GM18508 (cell line): ENCODE measurements around the gene IQGAP1.
"Not testable (repeated sequence)": the region's sequence is repeated elsewhere in the genome, so short reads cannot be mapped to it uniquely, and the experiment has no call there.

Source experiments
- ATAC-seq: cut with Tn5 transposase; IDR thresholded peaks from one replicate; pipeline ENCODE4 v1.9.1; 2021; ENCODE audit warnings: moderate number of reproducible peaks; ENCODE audit not compliant: insufficient read depth, unreplicated experiment

The IQGAP1 gene

DNA sequence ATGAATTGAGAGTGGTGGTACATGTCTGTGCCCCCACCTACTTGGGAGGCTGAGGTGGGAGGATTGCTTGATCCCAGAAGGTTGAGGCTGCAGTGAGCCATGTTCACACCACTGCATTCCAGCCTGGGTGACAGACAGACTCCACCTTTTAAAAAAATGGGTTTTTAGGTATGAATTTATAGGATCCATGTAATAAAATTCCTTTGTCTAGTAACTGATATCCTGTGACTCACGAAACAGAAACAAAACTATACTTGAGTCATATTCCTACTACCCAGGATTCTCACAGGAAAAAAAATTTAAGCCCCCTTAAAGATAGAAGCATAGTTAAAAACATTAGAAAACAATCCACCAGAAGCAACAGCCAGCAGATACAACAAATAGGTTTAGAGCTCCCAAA, 131.6 kb downstream of the IQGAP1 start:
- ATAC-seq, result no peak

GRCh38 chr15:90520365-90520764, 132.3 kb downstream of the IQGAP1 start:
- no peak for ATAC-seq

- no peak for ATAC-seq
Measured at GRCh38 chr15:90523373-90523772, 135.3 kb downstream of the IQGAP1 start.

DNA sequence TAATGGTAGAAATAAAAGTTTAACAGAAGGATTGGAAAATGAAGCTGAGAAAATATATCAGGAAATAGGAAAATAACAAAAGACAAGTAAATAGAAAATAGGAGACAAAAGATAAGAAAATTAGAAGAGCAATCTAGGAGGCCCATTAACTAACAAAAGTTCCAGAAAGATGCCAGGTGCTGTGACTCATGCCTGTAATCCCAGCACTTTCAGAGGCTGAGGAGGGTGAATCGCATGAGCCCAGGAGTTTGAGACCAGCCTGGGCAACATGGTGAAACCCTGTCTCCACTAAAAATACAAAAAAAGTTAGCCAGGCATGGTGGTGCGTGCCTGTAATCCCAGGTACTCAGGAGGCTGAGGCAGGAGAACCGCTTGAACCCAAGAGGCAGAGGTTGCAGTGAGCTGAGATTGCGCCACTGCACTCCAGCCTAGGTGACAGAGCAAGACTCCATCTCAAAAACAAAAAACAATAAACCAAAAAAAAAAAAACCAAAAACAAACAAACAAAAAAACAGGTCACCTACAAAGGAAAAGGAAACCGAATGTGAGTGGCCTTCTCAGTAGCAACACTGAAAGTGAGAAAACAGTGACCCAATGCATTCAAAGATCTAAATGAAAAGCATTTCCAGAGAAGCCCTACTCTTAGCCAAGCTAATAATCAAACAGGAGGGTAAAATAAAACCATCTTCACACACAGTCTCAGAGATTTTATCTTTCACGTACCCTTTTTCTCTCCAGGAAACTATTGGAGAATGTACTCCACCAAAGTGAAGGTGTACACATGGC, 136.2 kb downstream of the IQGAP1 start:
- not testable (repeated sequence) for ATAC-seq

GRCh38 chr15:90529011-90529370, 140.9 kb downstream of the IQGAP1 start:
- no peak for ATAC-seq

DNA sequence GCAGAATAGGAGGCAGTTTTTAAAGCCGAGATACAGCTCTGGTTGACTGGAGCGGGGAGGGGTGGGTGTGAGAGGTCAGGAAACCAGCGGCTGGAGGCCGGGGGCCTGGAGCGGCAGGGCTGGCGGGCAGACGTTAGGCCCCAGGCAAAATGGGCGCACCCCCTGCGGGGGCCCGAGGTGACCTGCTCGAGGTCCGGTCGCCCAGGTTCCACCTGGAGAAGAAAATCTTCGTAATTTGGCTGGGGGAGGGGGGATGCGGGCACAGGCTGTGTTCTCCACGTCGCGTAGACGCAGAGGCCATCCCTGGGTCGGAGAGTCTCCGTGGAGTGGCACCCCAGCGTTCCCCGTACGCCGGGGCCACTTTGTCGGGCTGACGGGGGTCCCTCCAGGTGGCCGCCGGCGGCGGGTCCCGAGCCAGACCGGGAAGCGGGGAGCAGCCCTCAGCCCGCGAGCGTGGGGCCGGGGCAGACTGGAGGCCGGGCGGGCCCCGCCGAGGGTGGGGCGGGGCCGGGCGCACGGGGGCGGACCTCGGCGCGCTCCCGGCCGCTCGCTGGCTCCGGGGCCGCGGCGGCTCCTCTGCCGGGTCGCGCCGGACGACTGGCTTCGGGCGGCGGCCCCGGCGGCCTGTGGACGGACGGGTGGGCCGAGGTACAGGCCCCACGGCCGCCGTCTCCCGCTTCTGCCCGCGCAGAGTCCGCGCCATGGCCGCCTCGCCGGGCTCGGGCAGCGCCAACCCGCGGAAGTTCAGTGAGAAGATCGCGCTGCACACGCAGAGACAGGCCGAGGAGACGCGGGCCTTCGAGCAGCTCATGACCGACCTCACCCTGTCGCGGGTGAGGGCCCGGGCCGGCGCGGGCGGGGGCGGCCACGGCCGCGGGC, 141.6 kb downstream of the IQGAP1 start, which contains the start of gene CRTC3:
Gene CRTC3 (plus strand): TSS at position 553 of the 879 bp plus-strand sequence. CDS start 149 bp downstream, at position 702.
- ATAC-seq, result no peak

GRCh38 chr15:90530250-90531051, 142.4 kb downstream of the IQGAP1 start:
- no peak for ATAC-seq

- ATAC-seq, result no peak
Measured at GRCh38 chr15:90531147-90531546, 143.1 kb downstream of the IQGAP1 start.

GRCh38 chr15:90535254-90535653, 147.2 kb downstream of the IQGAP1 start:
- ATAC-seq, result no peak

DNA sequence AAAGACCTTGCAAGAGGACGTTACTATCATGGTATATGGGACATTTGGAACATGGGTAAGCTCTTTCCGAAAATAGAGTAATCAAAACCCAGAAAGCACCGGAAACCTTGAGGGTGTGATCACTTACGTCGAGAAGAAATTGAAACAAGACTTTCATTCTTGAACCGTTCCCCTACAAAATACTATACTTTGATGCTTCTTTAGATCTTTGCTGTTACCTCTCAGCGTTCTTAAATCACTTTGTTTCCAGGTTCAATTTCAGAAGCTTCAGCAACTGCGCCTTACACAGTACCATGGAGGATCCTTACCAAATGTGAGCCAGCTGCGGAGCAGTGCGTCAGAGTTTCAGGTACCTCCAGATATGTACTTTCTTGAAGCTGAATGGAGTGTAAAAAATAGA, 151.7 kb downstream of the IQGAP1 start:
- no peak for ATAC-seq

DNA sequence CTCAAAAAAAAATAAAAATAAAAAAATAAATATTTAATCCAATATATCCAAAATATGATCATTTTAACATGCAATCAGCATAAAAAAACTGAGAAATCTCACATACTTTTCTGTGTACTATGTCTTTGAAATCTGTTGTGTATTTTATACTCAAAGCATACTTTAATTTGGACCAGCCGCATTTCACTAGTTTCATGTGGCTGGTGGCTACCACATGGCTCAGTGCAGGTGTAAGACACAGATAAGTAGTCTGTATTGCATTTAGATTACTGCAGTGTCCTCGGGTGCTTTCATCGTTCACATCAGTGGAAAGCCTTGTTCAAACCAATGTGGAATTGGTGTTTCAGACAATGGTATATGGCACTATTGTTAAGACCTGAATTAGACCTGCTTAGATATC, 152.7 kb downstream of the IQGAP1 start:
- ATAC-seq, result no peak

DNA sequence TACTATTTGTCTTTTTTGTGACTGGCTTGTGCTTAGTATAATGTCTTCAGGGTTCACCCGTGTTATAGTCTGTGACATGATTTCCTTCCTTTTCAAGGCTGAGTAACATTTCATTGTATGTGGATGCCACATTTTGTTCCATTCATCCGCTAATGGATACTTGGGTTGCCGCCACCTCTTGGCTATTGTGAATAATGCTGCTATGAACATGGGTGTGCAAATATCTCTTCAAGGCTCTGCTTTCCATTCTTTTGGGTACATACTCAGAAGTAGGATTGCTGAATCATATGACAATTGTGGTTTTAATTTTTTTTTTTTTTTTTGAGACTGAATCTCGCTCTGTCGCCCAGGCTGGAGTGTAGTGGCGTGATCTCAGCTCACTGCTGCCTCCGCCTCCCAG, 157.1 kb downstream of the IQGAP1 start:
- no peak for ATAC-seq

- ATAC-seq, result no peak
Measured at GRCh38 chr15:90547540-90547939, 159.5 kb downstream of the IQGAP1 start.

DNA sequence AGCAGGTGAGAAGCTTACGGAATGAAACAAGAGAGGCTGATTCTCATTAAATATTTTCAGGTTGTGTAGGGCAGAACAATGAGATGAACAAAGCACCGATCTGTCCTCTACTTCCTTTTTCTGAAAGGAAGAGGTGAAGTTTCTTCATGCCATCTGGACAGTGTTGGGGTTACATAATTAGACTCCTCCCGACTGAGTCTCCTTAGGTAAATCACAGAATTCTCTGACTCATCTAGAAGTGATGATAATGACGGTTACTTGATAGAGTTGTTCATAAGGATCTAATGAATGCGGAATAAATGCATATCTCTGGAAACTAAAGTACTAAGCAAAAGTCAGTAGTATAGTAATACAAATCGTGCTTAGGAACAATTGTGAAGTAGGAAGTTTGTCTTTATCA, 162.9 kb downstream of the IQGAP1 start:
- peak; percentile 69 for ATAC-seq
